GM19395 (cell line): Measurements from ENCODE around the gene TMEM61.
A peak's percentile ranks its signal among the peaks of the same experiment; 100 is the strongest.
"Not testable (repeated sequence)": the region's sequence is repeated elsewhere in the genome, so short reads cannot be mapped to it uniquely, and the experiment has no call there.

Source experiments
- ATAC-seq: cut with Tn5 transposase; IDR thresholded peaks from one replicate; pipeline ENCODE4 v1.9.1; 2021; ENCODE audit warnings: mild to moderate bottlenecking, moderate library complexity; ENCODE audit not compliant: unreplicated experiment

Gene TMEM61

DNA sequence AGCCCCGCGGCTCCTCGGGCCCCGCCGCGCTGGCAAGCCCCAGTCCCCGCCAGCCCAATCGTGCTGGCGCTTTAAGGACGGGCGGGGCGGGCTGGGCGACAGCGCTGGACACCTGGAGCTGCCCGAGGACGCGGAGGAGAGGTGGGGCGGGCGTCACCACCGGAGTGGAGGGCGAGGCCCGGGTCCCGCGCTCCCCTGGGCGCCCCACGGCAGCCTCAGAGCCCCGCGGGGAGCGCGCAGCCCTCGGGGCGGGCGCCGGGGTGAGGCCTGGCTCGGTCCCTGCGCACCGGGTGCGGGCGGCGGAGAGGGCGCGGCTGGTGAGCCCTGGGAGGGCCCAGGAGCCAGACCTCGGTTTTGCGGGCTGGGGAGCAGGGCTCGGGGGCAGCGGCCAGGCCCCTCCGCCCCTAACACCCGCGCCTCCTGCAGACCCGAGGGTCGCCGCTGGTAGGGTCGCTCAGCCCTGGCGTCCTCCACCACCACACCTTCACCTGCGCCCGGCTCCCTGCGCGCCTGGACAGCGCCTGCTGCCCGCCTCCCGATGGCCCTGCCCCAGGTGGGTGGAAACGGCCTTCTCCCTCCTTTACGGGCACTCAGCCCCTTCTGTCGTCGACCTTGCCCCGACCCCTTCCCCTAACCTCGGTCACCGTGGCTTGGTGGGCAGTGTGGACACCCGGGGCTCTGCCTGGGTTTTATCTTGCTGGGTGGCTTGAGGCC is at the start of gene TMEM61:
Gene TMEM61 (plus strand): TSS at position 101 of the 714 bp plus-strand sequence. CDS start 438 bp downstream, at position 539.
- ATAC-seq: no peak

- no peak for ATAC-seq
Measured at GRCh38 chr1:54931275-54931840, 49.1 kb upstream of the TMEM61 start.

GRCh38 chr1:54934081-54934480 is 46.3 kb upstream of the TMEM61 start:
- not testable (repeated sequence) for ATAC-seq

DNA sequence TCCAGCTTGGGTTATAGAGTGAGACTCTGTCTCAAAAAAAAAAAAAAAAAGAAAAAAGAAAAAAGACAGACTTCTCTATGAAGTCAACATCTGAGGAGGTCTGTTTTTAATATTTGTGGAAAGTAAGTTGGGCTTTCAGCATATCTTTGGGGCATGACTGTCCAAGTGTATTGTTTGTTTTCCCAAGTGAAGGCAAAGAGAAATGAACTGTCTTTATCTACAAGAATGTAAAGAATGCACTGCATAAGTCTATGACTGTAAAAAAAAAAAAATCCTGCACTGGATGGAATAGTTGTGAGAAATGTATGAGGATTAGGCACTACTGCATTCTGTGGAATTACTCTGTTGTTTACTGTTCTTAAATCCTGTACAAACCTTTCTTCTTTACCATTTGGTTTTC is 45.6 kb upstream of the TMEM61 start:
- ATAC-seq: no peak

- no peak for ATAC-seq
Measured at GRCh38 chr1:54936791-54937190, 43.6 kb upstream of the TMEM61 start.

DNA sequence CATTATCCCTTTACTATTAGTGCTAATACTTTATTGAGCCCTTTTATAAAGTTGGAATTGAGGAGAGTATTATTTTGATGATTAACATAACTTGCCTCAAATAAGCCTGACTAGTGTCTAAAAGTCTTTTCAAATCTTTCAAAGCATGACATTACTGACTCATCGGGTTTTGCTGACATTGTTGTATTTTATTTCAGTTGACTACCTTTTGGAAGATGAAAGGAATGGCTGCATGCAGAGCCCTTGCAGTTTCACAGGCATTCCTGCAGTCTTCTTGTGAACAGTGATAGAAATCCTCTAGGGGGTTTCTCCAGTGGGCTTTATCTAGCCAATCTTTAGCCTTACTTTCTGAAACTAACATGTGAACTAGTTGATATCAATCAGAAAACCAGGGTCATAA is 43.0 kb upstream of the TMEM61 start:
- ATAC-seq: no peak

DNA sequence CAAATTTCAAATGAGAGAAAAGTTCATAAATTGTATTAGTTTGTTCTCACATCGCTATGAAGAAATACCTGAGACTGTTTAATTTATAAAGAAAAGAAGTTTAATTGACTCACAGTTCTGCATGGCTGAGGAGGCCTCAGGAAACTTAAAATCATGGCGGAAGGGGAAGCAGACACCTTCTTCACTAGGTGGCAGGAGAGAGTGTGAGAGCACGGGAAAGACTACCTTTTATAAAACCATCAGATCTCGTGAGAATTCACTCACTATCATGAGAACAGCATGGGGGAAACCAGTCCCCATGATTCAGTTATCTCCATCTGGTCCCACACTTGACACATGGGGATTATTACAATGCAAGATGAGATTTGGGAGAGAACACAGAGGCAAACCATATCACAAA is 41.5 kb upstream of the TMEM61 start:
- ATAC-seq: not testable (repeated sequence)

GRCh38 chr1:54940042-54940441 is 40.4 kb upstream of the TMEM61 start:
- no peak for ATAC-seq

GRCh38 chr1:54942976-54943375 is 37.5 kb upstream of the TMEM61 start:
- no peak for ATAC-seq

DNA sequence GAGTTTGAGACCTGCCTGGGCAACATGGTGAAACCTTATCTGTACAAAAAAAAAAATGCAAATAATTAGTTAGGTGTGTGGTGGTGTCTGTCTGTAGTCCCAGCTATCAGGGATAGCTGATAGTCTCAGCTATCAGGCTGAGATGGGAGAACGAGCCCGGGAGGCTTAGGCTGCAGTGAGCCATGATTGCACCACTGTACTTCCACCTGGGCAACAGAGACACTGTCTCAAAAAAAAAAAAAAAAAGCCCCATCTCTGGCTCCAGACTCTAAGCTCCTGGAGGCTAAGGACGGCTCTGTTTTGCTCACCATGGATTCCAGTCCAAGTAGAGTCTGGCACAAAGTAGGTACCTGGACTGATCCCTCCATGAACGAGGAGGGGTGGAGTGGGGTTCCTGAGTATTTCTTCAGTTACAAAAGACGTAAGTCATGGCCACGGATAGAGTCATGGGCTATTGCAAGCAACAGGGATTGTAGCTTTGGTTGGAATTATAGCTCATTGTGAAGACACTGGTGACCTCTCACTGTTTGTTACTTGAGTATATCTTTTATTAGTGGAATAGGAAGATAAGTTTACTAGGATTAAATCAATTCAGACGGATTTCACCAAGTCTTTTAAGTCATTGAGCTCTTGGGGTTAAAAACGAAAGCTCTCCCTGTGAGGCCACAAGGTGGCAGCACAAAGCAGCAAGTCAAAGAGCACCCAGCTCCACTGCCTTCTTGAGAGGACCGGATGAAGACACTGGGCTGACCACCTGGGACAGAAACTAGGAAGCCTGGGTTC is 35.6 kb upstream of the TMEM61 start:
- ATAC-seq: peak; percentile 72

GRCh38 chr1:54945393-54945936 is 35.0 kb upstream of the TMEM61 start:
- ATAC-seq: no peak

GRCh38 chr1:54947540-54947939 is 32.9 kb upstream of the TMEM61 start:
- ATAC-seq: no peak

DNA sequence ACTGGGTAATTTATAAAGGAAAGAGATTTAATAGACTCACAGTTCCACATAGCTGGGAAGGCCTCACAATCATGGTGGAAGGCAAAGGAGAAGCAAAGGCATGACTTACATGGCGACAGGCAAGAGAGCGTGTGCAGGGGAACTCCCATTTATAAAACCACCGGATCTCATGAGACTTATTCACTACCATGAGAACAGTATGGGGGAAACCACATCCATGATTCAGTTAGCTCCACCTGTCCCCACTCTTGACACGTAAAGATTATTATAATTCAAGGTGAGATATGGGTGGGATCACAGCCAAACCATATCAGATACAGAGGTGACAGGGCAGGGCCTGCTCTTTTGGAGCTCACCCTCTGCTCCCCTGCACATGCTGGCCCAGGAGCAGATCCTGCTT is 31.4 kb upstream of the TMEM61 start:
- ATAC-seq: no peak

DNA sequence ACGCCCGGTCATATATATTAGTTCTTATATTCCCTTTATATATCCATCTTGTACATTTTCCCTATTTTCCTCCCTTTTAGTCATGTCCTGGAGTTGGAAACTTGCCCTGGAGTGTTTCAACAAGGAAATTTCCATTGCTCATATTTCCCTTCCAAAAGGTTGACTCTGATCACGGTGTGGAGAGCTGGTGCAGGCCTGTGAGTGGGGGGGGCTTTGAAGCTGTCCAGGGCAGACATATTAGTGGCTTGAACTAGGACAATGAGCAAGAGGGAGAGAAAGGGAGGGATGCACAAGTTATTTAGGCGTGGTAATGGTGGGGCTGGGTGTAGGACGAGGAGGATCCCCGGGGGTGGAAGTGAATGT is 30.4 kb upstream of the TMEM61 start:
- no peak for ATAC-seq

- no peak for ATAC-seq
Measured at GRCh38 chr1:54950369-54951163, 29.9 kb upstream of the TMEM61 start.

DNA sequence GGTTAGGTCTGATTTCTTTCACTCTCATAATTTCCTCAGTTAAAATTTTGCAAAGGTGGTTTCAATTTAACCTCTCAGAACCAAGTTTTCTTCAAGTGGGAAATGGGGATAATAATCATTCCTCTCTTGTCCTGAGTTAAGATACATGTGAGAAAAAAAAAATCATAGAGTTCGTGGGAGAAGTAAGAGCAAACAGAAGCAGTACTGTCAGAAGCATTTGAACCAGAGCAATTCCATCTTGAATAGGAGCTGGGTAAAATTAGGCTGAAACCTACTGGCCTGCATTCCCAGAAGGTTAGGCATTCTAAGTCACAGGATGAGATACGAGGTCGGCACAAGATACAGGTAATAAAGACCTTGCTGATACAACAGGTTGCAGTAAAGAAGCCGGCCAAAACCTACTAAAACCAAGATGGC is 28.6 kb upstream of the TMEM61 start:
- no peak for ATAC-seq

DNA sequence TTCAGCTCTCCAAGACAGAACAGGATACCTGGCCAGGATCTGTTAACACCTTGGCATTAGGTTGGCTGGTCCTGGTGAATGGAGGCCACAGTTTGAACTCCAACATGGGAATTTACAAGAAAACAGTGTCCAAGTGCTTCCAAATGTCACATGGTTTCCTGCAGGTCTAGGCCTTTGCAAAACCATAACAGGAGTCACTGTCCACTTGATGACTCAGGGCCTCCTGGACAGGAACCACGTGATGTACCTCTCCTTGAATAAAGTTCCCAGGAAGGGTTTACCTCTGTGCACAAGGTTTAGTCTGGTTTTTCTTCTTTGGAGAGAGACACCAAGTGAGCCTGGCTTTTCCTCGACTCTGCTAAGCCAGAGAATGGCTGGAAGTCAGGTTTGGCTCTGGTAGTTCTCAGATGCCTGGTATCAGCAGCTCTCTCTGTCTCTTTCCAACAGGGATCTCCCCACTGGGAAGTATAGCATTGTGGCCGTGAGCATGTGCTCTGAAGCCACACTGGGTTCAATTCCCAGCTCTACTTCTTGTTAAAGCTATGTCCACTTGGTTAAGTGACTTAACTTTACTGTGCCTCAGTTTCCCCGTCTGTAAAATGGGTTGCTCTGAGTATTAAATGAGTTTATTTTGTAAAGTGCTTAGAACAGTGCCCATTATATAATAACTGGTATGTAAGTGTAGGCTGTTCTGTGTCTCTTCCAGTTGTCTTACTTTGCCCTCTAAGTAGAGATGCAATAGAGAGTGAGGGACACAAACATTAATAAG is 27.3 kb upstream of the TMEM61 start:
- no peak for ATAC-seq

DNA sequence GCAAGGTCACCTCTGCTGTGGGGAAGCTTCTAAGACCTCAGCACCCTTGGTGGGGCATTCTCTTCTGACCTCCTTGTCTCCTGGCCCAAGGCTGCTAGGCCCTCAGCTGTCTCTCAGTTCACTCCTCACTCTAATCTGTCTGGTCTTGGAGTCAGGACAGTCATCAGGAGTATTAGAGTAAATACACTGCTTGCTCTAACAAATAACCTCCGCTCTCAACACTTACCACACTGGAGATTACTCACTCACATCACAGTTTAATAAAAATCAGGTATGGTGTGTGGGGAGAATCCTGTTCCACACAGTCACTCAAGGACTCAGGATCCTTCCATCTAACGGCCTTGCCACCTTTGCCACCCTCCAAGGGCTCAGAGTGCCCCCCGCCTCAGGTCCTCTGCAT is 26.6 kb upstream of the TMEM61 start:
- ATAC-seq: no peak

DNA sequence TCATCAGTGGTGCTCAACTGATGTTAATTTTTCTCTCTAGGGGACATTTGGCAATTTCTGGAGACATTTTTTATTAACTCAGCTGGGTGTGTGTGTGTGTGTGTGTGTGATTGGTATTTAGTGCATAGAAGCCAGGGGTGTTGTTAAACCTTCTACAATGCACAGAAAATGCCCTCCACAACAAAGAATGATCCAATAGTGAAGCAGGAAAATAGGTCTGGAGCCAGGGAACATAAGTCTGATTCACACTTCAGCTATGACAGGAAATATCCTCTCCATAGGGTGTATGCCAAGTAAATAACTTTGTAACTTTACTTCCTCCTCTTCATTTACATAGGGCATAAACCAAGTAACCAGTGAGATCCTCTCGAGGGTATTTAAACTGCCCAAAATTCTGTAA is 25.1 kb upstream of the TMEM61 start:
- no peak for ATAC-seq

GRCh38 chr1:54956726-54957125 is 23.7 kb upstream of the TMEM61 start:
- no peak for ATAC-seq
